ENCODE measurements around the gene LSG1. TPM values are rescaled to one million over a fixed set of nuclear protein-coding genes. Genes with fewer than 3 reads are reported as not detected.

LSG1 gene
- total and polyA plus RNA-seq, 9 of the 15 experiments (the other 6 are each of a cell fraction or from before 2014, with no cell fraction given), result 14.9 to 73.7 (median 46.7) TPM

GRCh38 chr3:194602669-194603171, 69.3 kb downstream of the LSG1 start (continued):
- TF ChIP-seq GMEB1 (CRISPR knock-in tag; IDR thresholded peaks at IDR 0.05), result no peak
- TF ChIP-seq PPARD (CRISPR knock-in tag; IDR thresholded peaks at IDR 0.05), result no peak
- TF ChIP-seq ZNF354B (CRISPR knock-in tag; IDR thresholded peaks at IDR 0.05), result no peak
- TF ChIP-seq CAMTA2 (CRISPR knock-in tag; conservative IDR thresholded peaks at IDR 0.05), result no peak

GRCh38 chr3:194598771-194599557, 73.0 kb downstream of the LSG1 start:
- no peak overlapping the region for H2AFZ ChIP-seq (ENCODE audit: low read depth, low read length)
- in situ Hi-C loops (cut with MboI), result no loop called here
- FAIRE-seq (no peak), DNase-seq (ENCODE audit: extremely low read depth in 1 of 4, low spot score in 3 of 4) (no peak), ATAC-seq (no peak)
- H3K4me2 ChIP-seq (ENCODE audit: insufficient read depth, low read length), result no peak overlapping the region
- ChIA-PET CTCF (ENCODE audit: low intra/inter-chr PET ratio) (interaction anchor here (0.6 kb wide), 1 partner anchor 273 kb away, joined by 3 read pairs; no protein-coding TSS in a partner anchor), POLR2A (no interaction called here)
- 84% methylated on average over 21 of the region's 25 CpGs for WGBS (ENCODE audit: insufficient coverage, low coverage, missing lambda C conversion rate)
- no peaks in the 10 kb centered on the region for H3K79me2 ChIP-seq (ENCODE audit: control insufficient read depth, insufficient read depth, low read length)
- no peaks in the 10 kb centered on the region for H3K9me3 ChIP-seq (replicated peaks; ENCODE audit: control insufficient read depth, insufficient read depth, low read depth, low read length)
- no peak overlapping the region for H3K27ac ChIP-seq (ENCODE audit: extremely low read depth, low read depth, low read length)
- H4K20me1 ChIP-seq (replicated peaks; ENCODE audit: control insufficient read depth, insufficient read depth, low read length), result no peaks in the 10 kb centered on the region
- H3K36me3 ChIP-seq (ENCODE audit: control insufficient read depth, insufficient read depth, low read length), result peaks cover 7% of the 10 kb centered on the region; the same call in 1 of the 3 replicates
- H3K9ac ChIP-seq (ENCODE audit: insufficient read depth in 1 of 2, low read depth in 2 of 2, low read length in 2 of 2), result 0 out of 4 replicates have a peak overlapping the region, but pooled peaks of 1 of the 2 experiments have one; percentile 1
- no peak overlapping the region for H3K4me3 ChIP-seq
- H3K27me3 ChIP-seq (ENCODE audit: control insufficient read depth in 2 of 2, insufficient read depth in 2 of 2, low read length in 2 of 2), result no peaks in the 10 kb centered on the region
- no peaks in the 10 kb centered on the region for H3K9me1 ChIP-seq (ENCODE audit: control insufficient read depth, insufficient read depth, low read length)
- no TSS peak for BruUV-seq (replicated peaks)
- intact Hi-C loops (cut with micrococcal nuclease), result no loop called here
- no peaks in the 10 kb centered on the region for H3K4me1 ChIP-seq (replicated peaks in 1 of 2; ENCODE audit: control insufficient read depth in 2 of 2, insufficient read depth in 2 of 2, low read length in 2 of 2)
- no peak for TF ChIP-seq HMGN3 (IDR thresholded peaks at IDR 0.05; ENCODE audit: borderline replicate concordance, extremely low read depth, insufficient read length, low read depth, low read length)
- TF ChIP-seq NUFIP1 (IDR thresholded peaks at IDR 0.05; ENCODE audit: partially characterized antibody), result no peak
- no peak for TF ChIP-seq AFF4 (CRISPR knock-in tag; IDR thresholded peaks at IDR 0.05)
- no peak for TF ChIP-seq TAL1 (IDR thresholded peaks at IDR 0.05)
- TF ChIP-seq FOSL1 (tag; conservative IDR thresholded peaks at IDR 0.05), result no peak
- TF ChIP-seq ZNF431 (CRISPR knock-in tag; IDR thresholded peaks at IDR 0.05), result no peak
- no peak for TF ChIP-seq ATF6 (CRISPR knock-in tag; IDR thresholded peaks at IDR 0.05)
- TF ChIP-seq SMAD2 (IDR thresholded peaks at IDR 0.05; ENCODE audit: low read depth, low read length), result no peak

Measured in K562 (cell line).